IMR-90 (cell line): ENCODE measurements around the gene ANKMY1.

Source experiments
- MAFK ChIP-seq: IDR thresholded peaks from 2 replicates; pipeline ENCODE4 v1.6.1; 2012; ENCODE audit warnings: low read depth, low read length, improper control_type of control experiment
- TF ChIP-seq, protein P1 (sequence below): fragments of 150-350 bp; IDR thresholded peaks from 2 replicates; pipeline ENCODE4 v1.6.1; 2017; ENCODE audit warnings: mild to moderate bottlenecking, antibody characterized with exemption, low read length, low read depth
- TF ChIP-seq, protein P2 (sequence below): conservative IDR thresholded peaks from 2 replicates; pipeline ENCODE4 v1.5.1; 2012; ENCODE audit warnings: mild to moderate bottlenecking, low read depth, low read length, improper control_type of control experiment

DNA sequence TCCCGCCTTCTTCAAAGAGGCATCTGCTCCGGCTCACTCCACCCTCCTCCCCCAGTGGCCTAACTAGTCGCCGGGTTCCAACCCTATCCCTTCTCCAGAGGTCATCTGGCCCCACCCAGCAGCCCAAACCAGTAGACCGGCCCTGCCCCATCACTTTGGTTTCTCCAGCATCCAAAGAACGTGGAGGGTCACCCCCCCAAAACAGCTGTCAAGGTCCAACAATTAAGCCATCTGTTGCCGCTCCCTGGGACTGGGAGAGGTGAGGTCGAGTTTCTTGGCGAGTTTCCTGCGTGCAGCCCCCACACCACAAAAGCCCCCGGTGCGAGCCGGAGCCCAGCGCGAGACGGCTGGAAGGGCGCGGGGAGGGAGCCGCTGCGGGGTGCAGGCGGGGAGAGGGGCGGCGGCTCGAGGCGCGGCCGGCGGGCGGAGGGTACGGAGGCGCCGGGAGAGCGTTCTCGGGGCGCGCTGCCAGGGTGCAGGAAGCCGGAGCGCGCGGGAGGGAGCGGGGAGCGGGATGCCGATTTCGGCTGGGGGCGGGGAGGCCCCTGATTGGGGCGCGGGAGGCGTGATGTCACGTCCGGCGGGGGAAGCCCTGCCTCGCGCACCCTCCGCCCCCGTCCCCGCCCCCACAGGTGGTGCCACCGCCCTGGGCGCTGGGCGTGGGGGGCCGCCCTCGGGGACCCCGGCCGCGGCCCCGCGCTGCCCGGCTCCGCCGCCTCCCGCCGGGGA, 122.9 kb downstream of the ANKMY1 start:
- TF ChIP-seq MAFK: no peak
- TF ChIP-seq, protein P1, sequence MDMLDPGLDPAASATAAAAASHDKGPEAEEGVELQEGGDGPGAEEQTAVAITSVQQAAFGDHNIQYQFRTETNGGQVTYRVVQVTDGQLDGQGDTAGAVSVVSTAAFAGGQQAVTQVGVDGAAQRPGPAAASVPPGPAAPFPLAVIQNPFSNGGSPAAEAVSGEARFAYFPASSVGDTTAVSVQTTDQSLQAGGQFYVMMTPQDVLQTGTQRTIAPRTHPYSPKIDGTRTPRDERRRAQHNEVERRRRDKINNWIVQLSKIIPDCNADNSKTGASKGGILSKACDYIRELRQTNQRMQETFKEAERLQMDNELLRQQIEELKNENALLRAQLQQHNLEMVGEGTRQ: no peak
- TF ChIP-seq, protein P2, sequence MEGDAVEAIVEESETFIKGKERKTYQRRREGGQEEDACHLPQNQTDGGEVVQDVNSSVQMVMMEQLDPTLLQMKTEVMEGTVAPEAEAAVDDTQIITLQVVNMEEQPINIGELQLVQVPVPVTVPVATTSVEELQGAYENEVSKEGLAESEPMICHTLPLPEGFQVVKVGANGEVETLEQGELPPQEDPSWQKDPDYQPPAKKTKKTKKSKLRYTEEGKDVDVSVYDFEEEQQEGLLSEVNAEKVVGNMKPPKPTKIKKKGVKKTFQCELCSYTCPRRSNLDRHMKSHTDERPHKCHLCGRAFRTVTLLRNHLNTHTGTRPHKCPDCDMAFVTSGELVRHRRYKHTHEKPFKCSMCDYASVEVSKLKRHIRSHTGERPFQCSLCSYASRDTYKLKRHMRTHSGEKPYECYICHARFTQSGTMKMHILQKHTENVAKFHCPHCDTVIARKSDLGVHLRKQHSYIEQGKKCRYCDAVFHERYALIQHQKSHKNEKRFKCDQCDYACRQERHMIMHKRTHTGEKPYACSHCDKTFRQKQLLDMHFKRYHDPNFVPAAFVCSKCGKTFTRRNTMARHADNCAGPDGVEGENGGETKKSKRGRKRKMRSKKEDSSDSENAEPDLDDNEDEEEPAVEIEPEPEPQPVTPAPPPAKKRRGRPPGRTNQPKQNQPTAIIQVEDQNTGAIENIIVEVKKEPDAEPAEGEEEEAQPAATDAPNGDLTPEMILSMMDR: no peak
